Stomach (tissue), 4 donors: Measurements from ENCODE around the gene CD48.
"Not testable (repeated sequence)": the region's sequence is repeated elsewhere in the genome, so short reads cannot be mapped to it uniquely, and the experiment has no call there.

Experiments
- POLR2A ChIP-seq, 4 donors: fragments of 450-650 bp; IDR thresholded peaks; one replicate each; pipeline ENCODE4 v1.6.1; 2016; ENCODE audit warnings: antibody characterized with exemption in 4 of 4, control low read depth in 2 of 4, mild to moderate bottlenecking in 1 of 4, moderate library complexity in 1 of 4
- TF ChIP-seq, protein P1 (sequence below), 7 experiments: fragments of 450-650 bp in 4 of 7; fragments of 200-600 bp in 3 of 7; sonication (generic) in 3 of 7; IDR thresholded peaks; one replicate each; pipeline ENCODE4 v1.5.1; 2016 to 2019; ENCODE audit warnings: antibody characterized with exemption in 7 of 7, control low read depth in 2 of 7, mild to moderate bottlenecking in 1 of 7

DNA sequence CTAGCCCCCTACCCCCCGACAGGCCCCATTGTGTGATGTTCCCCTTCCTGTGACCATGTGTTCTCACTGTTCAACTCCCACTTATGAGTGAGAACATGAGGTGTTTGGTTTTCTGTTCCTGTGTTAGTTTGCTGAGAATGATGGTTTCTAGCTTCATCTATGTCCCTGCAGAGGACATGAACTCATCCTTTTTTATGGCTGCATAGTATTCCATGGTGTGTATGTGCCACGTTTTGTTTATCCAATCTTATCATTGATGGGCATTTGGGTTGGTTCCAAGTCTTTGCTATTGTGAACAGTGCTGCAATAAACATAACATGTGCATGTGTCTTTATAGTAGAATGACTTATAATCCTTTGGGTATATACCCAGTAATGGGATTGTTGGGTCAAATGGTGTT lies 19.9 kb upstream of the CD48 start:
- not testable (repeated sequence) for TF ChIP-seq POLR2A (IDR thresholded peaks at IDR 0.05)
- TF ChIP-seq, protein P1, sequence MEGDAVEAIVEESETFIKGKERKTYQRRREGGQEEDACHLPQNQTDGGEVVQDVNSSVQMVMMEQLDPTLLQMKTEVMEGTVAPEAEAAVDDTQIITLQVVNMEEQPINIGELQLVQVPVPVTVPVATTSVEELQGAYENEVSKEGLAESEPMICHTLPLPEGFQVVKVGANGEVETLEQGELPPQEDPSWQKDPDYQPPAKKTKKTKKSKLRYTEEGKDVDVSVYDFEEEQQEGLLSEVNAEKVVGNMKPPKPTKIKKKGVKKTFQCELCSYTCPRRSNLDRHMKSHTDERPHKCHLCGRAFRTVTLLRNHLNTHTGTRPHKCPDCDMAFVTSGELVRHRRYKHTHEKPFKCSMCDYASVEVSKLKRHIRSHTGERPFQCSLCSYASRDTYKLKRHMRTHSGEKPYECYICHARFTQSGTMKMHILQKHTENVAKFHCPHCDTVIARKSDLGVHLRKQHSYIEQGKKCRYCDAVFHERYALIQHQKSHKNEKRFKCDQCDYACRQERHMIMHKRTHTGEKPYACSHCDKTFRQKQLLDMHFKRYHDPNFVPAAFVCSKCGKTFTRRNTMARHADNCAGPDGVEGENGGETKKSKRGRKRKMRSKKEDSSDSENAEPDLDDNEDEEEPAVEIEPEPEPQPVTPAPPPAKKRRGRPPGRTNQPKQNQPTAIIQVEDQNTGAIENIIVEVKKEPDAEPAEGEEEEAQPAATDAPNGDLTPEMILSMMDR (IDR thresholded peaks at IDR 0.05), result not testable (repeated sequence)
